DMS114 treated with DMSO at 0.1 percent for 48 hours (cell line): ENCODE results near the gene TALDO1.

ENCODE experiments used
- DNase-seq: peaks from one replicate; lab custom pipeline; 2025; ENCODE audit not compliant: unreplicated experiment; lab: John Stamatoyannopoulos, UW

TALDO1 gene

GRCh38 chr11:714436-714835, 32.8 kb upstream of the TALDO1 start:
- no peak for DNase-seq

DNA sequence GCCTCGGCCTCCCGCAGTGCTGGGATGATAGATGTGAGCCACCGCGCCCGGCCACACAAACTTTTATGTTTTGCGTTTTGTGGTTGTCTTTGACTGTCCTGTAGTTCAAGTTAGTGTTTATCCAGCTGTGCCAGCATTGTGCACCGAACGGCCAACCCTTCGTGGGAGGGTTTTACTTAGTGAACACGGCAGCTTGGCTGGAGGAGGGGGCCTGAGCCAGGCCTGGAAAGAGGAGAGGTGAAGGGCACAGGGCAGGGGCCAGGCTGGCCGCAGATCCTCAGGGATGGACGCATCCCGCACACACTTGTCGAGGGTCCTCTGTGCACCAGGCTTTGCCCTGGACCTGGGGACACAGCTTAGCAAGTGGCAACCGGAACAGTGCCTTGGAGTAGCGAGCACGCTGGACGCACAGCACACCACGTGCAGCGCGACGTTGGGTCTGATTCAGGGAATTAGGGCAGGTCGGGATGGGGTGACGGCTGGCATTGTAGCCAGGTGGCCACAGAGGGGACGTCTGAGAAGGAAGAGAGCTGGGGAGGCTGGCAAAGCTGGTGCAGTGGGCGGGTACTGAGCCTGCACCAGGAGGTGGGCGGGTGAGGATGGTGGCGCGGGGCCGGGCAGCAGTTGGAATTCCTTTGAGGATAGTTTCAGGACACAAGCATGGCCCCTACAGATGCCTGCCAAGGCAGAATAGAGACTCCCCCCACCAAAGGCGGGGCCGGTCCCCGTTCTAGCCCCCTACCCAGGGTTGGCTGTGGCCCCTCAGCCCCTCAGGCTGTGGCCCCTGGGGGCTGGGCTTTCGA, 27.8 kb upstream of the TALDO1 start:
- no peak for DNase-seq

GRCh38 chr11:720017-720641, 27.1 kb upstream of the TALDO1 start:
- DNase-seq = no peak

DNA sequence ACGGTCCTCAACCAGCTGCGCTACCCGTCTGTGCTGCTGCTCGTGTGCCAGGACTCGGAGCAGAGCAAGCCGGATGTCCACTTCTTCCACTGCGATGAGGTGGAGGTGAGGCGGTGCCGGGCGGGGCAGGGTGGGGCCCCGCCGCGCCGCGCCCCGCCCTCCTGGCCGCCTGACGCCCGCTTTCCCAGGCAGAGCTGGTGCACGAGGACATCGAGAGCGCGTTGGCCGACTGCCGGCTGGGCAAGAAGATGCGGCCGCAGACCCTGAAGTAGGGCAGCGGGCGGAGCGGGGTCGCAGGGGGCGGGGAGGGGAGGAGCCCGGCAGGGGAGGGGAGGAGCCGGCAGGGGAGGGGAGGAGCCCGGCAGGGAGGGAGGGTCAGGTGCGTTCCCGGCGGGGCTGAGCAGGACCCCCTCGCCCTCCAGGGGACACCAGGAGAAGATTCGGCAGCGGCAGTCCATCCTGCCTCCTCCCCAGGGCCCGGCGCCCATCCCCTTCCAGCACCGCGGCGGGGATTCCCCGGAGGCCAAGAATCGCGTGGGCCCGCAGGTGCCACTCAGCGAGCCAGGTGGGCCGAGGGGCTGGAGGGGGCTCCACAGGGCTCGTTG, 26.5 kb upstream of the TALDO1 start:
- no peak for DNase-seq

- no peak for DNase-seq
These were observed 26.0 kb upstream of the TALDO1 start for GRCh38 chr11:721247-721740.

DNA sequence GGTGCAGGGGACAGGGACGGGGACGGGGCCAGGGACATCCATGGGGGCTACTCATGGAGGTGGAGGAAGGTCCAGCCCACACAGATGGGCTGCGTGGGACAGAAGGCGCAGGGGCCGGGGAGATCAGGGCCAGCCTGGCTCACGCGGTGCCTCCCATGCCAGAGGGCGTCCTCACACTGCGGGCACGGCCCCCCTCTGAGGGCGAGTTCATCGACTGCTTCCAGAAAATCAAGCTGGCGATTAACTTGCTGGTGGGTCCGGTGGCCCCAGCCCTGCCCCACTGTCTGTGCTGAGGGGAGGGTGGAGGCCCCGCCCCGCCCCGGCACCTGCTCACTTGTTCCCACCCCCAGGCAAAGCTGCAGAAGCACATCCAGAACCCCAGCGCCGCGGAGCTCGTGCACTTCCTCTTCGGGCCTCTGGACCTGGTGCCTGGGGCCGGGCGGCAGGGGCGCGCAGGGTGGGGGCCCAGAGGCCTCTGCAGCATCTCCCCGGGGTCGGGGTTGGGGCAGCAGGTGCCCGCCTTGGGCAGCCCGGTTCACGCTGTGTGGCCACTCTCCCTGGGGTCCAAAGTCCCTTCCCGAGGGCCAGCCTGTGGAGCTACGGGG, 25.4 kb upstream of the TALDO1 start:
- DNase-seq = no peak

DNA sequence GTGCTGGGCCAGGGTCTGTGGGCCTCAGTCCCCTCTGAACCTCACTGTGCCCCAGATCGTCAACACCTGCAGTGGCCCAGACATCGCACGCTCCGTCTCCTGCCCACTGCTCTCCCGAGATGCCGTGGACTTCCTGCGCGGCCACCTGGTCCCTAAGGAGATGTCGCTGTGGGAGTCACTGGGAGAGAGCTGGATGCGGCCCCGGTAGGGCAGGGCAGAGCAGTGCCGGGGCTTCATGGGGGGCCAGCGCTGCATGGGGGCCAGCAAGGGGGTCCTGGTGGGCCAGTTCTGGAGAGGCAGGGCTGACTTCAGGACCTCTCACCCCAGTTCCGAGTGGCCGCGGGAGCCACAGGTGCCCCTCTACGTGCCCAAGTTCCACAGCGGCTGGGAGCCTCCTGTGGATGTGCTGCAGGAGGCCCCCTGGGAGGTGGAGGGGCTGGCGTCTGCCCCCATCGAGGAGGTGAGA, 24.9 kb upstream of the TALDO1 start:
- DNase-seq = no peak

DNA sequence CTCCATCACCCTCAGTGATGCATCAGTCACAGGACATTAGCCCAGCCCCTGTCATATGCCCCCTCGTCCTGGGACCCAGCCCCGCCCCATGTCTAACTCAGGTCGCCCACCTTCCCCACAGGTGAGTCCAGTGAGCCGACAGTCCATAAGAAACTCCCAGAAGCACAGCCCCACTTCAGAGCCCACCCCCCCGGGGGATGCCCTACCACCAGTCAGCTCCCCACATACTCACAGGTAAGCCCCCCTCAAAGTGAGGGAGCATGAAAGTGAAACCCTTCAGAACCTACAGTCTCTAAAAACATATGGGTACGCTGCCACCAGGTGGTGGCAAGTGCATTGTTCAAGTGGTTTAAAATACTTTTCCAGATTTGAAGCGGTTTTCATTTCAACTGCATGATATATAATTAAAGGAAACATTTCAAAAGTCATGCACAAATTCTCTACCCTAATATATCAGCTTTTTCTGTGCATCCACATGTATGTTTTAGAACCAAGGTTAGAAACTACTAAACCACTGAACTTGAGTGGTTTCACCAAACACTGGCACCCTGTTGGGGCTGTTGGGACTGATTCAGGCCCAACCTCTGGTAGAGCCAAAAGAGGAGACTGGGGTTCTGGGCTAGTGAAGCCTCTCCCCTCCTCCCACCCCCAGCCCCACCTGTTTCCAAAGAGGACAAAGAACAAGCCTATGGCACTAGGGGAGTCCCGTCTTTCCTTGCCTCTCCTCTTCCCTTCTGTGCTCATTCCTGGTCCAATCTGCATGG, 24.0 kb upstream of the TALDO1 start:
- DNase-seq = peak; percentile 39

GRCh38 chr11:724049-724777, 23.1 kb upstream of the TALDO1 start:
- no peak for DNase-seq

DNA sequence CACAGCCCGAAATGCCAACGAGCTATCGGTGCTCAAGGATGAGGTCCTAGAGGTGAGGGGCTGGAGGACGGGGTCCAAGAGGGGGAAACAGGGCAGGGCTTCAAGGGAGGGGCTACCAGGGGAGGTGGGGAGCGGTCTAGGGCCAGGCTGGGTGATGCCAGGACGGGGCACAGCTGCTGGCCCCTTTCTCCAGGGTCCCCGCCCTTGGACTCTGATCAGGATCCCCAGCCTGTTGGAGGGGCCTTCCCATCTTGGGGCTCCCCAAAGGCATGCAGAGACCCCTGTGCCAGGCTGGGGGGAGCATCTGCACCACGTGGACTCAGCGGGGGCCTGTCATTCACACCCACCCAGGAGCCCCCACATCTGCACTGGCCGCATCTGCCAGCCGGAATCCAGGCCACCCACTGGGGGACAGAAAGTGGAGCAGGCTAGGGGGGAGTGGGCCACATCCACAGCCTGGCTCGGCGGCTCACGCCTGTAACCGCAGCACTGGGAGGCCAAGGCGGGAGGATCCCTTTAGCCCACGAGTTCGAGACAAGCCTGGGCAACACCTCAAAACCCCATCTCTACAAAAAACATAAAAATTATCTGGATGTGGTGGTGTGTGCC, 22.4 kb upstream of the TALDO1 start:
- no peak for DNase-seq

DNA sequence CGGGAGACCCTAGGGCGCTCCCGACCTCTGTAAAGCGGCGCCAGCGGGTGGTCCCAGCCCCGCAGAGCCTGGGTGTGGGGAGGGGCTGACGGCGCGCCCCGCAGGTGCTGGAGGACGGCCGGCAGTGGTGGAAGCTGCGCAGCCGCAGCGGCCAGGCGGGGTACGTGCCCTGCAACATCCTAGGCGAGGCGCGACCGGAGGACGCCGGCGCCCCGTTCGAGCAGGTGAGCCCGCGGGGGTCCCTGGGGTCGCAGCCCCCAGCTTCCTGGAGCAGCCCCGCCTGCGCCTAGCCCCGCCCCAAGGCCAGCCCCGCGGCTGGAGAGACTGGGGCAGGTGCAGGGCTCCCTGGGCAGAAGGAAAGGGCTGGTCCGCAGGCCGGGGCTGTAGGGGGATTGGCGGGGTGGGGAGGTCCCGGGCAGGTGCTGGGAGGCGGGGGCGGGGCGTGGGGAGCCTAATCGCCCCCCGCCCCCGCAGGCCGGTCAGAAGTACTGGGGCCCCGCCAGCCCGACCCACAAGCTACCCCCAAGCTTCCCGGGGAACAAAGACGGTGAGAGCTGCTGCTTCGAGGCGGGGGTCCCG, 21.6 kb upstream of the TALDO1 start:
- DNase-seq = no peak

DNA sequence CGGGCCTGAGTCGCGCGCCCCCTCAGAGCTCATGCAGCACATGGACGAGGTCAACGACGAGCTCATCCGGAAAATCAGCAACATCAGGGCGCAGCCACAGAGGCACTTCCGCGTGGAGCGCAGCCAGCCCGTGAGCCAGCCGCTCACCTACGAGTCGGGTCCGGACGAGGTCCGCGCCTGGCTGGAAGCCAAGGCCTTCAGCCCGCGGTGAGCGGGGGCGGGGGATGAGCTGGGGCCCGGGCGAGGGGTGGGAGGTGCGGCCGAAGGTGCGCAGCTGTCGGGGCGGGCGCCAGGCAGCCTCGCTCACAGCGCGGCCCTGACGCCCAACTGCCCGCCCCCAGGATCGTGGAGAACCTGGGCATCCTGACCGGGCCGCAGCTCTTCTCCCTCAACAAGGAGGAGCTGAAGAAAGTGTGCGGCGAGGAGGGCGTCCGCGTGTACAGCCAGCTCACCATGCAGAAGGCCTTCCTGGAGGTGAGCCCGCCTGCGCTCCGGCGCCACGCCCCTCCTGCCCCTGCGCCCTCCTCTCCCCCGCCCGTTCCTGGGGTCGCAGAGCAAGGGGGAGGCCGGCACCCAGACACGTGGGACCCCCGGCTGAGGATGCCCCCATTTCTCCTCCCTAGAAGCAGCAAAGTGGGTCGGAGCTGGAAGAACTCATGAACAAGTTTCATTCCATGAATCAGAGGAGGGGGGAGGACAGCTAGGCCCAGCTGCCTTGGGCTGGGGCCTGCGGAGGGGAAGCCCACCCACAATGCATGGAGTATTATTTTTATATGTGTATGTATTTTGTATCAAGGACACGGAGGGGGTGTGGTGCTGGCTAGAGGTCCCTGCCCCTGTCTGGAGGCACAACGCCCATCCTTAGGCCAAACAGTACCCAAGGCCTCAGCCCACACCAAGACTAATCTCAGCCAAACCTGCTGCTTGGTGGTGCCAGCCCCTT, 20.7 kb upstream of the TALDO1 start:
- no peak for DNase-seq

DNA sequence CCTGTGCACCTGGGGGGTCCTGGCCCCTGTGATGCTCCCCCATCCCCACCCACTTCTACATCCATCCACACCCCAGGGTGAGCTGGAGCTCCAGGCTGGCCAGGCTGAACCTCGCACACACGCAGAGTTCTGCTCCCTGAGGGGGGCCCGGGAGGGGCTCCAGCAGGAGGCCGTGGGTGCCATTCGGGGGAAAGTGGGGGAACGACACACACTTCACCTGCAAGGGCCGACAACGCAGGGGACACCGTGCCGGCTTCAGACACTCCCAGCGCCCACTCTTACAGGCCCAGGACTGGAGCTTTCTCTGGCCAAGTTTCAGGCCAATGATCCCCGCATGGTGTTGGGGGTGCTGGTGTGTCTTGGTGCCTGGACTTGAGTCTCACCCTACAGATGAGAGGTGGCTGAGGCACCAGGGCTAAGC, 20.0 kb upstream of the TALDO1 start:
- DNase-seq = no peak

DNA sequence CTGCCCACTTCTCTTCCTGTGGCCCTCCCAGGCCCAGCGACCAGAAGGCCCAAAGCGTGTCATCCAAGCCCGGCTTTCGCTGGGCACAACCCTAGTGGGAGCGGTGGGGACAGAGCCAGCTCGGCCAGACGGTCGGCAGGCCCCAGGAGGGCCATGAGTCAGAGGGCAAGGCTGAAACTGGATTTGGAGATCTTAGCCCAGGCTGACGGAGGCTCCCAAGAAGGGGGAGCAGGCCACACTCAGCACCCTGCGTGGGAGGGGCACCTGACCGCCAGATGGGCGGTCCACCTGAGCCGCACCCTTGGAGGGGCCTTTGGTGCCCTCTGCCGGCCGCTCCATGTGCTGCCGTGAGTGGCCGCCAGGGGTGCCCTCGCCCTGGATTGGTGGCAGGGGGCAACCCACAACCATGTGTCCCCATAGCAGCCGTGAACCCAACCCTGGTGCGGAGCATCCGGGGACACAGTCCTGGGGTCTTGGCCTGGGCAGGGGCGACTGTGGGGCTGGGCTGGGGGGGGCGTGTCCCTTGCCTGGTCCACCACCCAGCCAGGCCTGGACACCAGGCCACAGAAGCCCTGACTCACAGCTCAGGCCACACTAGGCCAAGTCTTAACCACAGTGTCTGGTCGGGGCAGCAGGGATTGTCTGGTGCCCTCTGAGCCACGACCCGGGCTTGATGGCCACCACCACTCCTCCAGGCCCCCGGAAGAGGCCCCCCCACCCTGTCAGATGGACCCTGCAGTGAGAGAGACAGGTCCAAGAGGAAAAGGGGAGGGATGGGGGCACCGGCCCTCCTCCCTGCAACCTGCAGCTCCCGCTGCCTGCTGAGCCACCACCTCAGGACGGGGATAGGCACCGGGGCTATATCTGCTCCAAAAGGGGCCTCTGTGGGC, 19.2 kb upstream of the TALDO1 start:
- no peak for DNase-seq

DNA sequence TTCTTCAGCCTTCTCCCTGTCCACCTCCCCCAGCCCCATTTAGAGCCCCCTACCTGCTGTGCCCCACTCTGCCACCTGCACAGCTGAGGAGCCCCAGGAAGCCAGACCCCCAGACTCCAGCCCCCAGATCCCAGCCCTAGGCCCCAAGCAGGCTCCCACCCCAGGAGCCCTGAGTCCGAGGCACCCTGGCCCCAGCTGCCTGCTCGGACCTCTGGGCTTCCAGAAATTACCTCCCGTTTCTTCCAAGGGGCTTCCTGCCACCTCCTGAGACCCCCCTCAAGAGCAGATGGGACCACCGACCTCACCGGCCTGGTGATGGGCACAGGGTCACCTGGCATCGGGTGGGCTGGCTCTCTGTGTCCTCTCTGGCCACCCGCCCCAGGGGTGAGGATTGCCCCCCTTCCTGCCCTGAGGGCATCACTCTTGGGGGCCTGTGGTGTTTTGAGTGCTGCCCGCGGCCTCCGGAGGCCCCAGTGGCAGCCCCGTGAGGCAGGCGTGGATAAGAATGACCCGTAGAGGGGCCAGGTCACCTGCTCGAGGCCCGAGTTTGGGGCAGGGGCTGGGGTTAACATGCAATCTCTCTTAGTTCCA, 18.3 kb upstream of the TALDO1 start:
- DNase-seq = no peak

DNA sequence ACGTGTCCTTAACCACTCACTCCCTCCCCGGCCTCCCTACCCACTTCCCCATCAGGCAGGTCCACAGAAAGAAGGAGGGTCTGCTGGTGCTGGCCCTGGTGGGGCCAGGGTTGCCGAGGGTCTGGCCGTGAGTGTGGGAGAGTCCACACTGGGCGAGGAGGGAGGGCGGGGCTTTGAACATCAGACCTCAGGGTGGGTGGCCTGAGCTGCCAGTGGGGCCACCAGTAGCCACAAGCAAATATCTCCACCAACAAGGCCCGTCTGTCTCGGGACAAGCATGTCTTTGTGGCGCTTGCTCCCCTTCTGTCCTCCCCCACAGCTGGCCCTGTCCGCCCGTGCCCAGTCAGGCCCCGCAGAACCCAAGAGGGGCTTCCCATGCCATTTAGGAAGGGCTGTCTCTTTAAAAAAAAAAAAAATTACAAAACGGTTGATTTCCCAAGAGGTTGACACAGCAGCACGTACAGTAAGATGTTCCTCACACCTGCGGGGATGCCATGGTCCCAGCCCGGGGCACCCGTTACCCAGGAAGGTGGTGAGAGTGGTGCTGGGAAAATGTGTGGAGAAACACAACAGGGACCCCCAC, 17.7 kb upstream of the TALDO1 start:
- no peak for DNase-seq

- no peak for DNase-seq
These were observed 14.2 kb upstream of the TALDO1 start for GRCh38 chr11:733072-733471.
